ENCODE measurements around the gene CD300A.
"Not testable (repeated sequence)": the region's sequence is repeated elsewhere in the genome, so short reads cannot be mapped to it uniquely, and the experiment has no call there.

The CD300A gene

DNA sequence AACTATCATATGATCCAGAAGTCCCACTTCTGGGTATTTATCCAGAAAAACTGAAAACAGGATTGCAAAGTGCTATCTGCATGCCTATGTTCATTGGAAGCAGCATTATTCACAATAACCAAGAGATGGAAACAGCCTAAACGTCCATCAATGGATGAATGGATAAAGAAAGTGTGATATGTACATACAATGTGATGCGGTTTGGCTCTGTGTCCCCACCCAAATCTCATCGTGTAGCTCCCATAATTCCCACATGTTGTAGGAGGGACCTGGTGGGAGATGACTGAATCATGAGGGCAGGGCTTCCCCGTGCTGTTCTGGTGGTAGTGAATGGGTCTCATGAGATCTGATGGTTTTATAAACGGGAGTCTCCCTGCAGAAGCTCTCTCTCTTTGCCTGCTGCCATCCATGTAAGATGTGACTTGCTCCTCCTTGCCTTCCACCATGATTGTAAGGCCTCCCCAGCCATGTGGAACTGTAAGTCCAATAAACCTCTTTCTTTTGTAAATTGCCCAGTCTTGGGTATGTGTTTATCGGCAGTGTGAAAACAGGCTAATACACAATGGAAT lies 52.1 kb downstream of the CD300A start:
- DNase-seq (ENCODE audit: low read depth) = not testable (repeated sequence)

GRCh38 chr17:74520016-74520434 lies 53.6 kb downstream of the CD300A start:
- DNase-seq (ENCODE audit: low read depth) = no peak

DNA sequence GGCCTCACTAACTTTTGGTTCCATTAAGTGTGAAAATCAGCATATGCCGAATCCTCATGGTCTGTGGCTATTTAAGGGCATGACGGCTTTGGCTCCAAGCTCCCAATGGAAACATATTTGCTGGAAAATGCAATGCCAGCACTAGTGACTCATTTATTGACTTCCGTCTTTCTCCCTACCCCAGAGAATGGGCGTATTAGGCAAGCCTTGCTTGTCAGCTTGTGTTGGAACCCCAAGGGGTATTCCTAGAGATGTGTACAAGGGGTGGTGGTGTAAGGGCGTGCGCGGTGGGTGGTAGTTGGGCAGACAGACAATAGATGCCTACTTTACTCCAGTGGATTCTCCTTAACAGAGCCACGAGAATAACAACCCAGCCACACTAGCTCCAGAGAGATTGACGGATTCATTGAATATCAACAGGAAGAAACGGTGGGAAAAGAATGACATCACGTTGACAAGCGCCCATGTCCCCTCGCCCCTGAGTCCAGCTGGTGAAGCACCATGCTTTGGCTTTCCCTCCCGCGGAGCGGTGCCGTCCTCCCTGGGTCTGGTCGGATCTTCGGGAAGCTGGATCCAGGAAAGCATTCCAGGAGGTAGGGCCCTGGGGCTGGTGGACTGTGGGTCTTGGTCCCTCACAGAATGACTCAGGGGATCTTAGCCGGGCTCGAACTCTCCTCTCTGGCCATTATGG lies 54.5 kb downstream of the CD300A start:
- DNase-seq (ENCODE audit: low read depth) = no peak

DNA sequence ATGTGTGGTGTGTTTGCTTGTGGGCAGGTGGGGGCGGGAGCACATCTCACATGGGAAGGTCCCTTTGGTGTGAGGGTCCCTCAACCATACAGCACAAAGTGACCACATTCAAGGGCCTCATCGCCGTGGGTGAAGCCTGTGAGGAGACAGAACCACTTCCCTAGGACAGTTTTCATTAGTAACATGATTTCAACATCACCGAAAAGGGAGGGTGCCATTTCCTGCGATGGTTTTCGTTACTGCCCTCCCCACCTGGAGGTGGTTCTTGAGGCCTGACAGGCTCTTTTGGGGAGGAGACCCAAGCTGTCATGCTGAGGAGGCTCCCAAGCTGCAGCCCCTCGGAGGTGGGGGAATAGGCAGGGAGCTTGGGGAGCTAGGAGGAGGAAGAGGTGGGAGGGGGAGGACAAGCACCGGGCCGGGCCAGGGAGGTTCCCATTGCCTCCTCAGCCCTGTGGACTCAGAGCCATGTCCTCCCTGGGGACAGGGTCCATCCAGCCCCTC lies 55.3 kb downstream of the CD300A start:
- no peak for DNase-seq (ENCODE audit: low read depth)

DNA sequence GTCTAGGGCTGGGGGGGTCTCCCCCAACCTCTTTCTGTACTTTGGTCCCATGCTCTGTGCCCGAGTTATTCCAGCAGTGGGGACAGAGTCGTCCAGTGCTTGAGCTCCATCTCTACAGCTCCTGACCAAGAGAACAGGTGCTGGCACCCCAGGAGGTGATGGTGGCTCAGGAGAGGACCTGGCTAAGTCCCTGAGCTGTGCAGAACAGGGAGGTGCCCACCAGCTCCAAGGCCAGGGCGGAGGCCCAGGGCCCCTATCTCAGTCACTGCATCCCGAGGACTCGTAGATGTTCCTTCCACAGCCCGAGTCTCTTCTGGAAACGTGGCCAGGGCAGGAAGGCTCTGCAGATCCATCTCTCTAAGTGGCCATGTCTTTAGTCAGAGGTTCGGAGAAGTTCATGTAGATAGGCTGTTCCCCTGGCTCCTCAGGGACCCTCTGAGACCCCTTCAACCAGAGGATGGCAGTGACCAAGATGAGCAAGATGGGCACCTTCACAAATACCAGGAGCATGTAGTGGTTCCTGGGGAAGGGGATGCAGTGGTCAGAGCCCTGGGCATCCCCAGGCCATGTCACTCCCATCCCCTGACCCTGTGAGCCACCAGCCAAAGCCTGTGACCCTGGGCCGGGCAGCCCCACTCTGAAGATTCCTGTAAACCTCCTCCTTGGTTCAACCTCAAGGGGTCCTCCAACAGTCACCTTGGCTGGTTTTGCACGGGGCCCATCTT lies 56.1 kb downstream of the CD300A start:
- DNase-seq (ENCODE audit: low read depth) = no peak

GRCh38 chr17:74523308-74523707 lies 56.9 kb downstream of the CD300A start:
- DNase-seq (ENCODE audit: low read depth) = no peak

DNA sequence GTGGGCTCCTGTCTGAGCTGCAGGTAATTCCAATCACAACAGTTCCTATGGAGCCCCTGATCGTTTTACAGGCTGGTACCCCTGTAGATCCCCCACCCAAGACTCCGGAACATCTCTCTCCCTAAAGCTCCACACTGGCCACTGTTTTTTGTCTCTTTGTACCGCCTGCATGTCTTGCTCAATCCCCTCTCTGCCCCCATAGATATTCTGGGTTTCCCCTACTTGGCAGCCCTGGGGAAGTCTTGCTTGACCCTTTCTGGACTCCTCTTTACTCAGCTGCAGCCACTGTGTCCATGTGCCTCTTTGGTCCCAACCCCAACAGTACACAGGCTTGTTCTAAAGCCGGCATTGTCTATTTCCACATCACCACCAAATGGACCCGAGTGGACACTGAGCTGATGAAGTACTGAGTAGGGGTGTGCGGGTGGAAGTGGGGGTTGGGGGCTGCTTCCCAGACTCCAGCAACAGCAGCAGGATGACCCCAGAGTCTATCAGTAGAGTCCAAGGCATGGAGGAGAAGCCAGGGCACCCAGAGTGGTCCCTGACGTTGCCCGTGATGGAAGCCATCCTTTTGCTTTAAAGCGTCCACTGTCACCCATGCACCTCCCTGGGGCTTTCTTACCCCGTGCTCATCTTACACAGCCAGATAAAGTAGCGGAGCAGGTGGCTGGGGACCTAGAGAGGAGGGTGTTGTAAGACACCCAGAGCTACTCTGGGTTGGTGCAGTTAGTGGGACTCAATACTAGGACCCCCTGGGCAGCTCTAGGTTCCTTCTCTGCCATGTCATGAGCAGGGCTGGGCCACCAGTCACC lies 58.4 kb downstream of the CD300A start:
- no peak for DNase-seq (ENCODE audit: low read depth)

- no peak for DNase-seq (ENCODE audit: low read depth)
Observed at GRCh38 chr17:74525465-74525725, 59.0 kb downstream of the CD300A start.

GRCh38 chr17:74525781-74526288 lies 59.4 kb downstream of the CD300A start:
- DNase-seq (ENCODE audit: low read depth) = no peak

DNA sequence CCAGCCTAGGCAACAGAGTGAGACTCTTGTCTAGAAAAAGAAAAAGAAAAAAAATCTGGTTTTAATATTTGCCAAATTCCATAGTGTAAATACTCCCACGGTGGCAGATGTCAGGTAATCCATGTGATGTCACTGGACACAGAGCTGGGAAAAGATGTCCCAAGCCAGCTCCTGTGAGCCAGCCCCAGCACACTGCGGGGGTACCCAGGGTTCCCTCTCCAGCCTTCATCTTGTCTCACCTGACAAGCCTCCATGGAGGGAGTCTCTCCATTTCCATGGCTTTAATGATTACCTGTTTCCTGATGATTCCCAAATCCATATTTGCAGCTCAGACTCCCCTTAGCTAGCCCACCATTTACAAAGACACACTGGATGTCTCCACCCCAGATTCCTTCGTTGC lies 60.2 kb downstream of the CD300A start:
- no peak for DNase-seq (ENCODE audit: low read depth)

DNA sequence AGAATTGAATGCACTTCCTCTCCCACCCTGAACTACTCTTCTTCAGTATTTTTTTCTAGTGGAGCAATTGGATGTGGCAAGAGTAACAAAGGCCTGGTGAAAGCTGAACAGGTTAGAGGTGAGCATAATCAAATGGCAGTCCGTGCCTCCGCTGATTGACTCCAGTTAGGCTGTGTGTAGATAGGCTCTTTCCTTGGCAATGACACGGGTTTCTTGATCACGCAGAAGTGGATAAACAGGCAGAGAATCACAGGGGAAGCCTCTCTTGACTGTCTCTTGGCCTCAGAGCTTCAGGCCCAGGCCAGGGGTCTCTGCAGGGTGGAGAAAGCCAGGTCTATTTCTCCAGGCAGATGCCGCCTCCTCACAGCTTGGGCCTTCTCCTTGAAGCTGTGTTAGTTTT lies 60.6 kb downstream of the CD300A start:
- DNase-seq (ENCODE audit: low read depth) = no peak

- no peak for DNase-seq (ENCODE audit: low read depth)
Observed at GRCh38 chr17:74527756-74528155, 61.3 kb downstream of the CD300A start.

GRCh38 chr17:74528491-74529199 lies 62.2 kb downstream of the CD300A start:
- DNase-seq (ENCODE audit: low read depth) = no peak

DNA sequence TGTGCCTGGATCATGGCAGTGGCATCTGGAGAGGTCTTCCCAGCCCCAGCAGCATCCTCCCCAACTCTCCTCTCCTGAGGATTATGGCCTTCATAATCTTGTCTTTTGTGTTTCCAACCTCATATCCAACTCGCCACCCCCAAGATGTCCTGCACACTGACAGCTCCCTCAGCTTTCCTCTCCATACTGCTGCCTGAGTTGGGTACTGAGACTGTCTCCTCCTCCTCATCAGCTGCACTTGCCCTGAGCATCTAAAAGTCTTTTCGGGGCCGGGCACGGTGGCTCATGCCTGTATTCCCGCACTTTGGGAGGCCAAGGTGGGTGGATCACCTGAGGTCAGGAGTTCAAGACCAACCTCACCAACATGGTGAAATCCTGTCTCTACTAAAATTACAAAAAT lies 62.8 kb downstream of the CD300A start:
- no peak for DNase-seq (ENCODE audit: low read depth)

DNA sequence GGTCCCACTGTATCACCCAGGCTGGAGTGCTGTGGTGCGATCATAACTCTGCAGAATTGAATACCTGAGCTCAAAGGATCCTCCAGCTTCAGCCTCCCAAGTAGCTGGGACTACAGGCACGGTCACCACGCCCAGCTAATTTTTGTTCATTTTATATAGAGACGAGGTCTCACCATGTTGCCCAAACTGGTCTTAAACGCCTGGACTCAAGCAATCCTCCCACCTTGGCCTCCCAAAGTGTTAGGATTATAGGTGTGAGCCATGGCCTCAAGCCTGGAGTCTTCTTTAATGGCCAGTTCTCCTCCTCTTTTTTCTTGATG lies 64.4 kb downstream of the CD300A start:
- no peak for DNase-seq (ENCODE audit: low read depth)

- DNase-seq (ENCODE audit: low read depth) = no peak
Observed at GRCh38 chr17:74531231-74531761, 64.9 kb downstream of the CD300A start, which contains the start of gene CD300LB. CD300LB (minus strand) TSS chr17:74531475; CDS start chr17:74531350, 125 bp downstream.

GRCh38 chr17:74532115-74532514 lies 65.7 kb downstream of the CD300A start:
- no peak for DNase-seq (ENCODE audit: low read depth)

Measured in stimulated activated CD8-positive, alpha-beta memory T cell treated with anti-CD3 and anti-CD28 coated beads, Interleukin-7, amount 100 ng/mL, for 24 hours (primary cell).